ENCODE results near the gene HMGB4.

The HMGB4 gene

GRCh38 chr1:33824971-33825370, 38.9 kb upstream of the HMGB4 start:
- Histone ChIP-seq H3K4me1 (ENCODE audit: control insufficient read depth, insufficient read depth, low read length) (no peaks in the 10 kb centered on the region), H3K4me3 (ENCODE audit: low read length) (no peak overlapping the region), H3K9me3 (replicated peaks; ENCODE audit: low read length) (no peaks in the 10 kb centered on the region), H3K4me2 (ENCODE audit: low read length) (no peak overlapping the region), H3K27me3 (ENCODE audit: control insufficient read depth, insufficient read depth, low read length) (no peaks in the 10 kb centered on the region), H3K36me3 (ENCODE audit: insufficient read depth, low read length) (no peaks in the 10 kb centered on the region), H3K9ac (ENCODE audit: low read depth, low read length) (no peak overlapping the region)

GRCh38 chr1:33825506-33825905, 38.4 kb upstream of the HMGB4 start:
- Histone ChIP-seq H3K9me3 (replicated peaks; ENCODE audit: low read length) (no peaks in the 10 kb centered on the region), H3K4me2 (ENCODE audit: low read length) (no peak overlapping the region), H3K4me3 (ENCODE audit: low read length) (no peak overlapping the region), H3K4me1 (ENCODE audit: control insufficient read depth, insufficient read depth, low read length) (no peaks in the 10 kb centered on the region), H3K36me3 (ENCODE audit: insufficient read depth, low read length) (no peaks in the 10 kb centered on the region), H3K27me3 (ENCODE audit: control insufficient read depth, insufficient read depth, low read length) (no peaks in the 10 kb centered on the region), H3K9ac (ENCODE audit: low read depth, low read length) (no peak overlapping the region)

GRCh38 chr1:33826311-33826710, 37.6 kb upstream of the HMGB4 start:
- Histone ChIP-seq H3K9ac (ENCODE audit: low read depth, low read length) (no peak overlapping the region), H3K9me3 (replicated peaks; ENCODE audit: low read length) (no peaks in the 10 kb centered on the region), H3K4me2 (ENCODE audit: low read length) (no peak overlapping the region), H3K4me1 (ENCODE audit: control insufficient read depth, insufficient read depth, low read length) (no peaks in the 10 kb centered on the region), H3K4me3 (ENCODE audit: low read length) (no peak overlapping the region), H3K36me3 (ENCODE audit: insufficient read depth, low read length) (no peaks in the 10 kb centered on the region), H3K27me3 (ENCODE audit: control insufficient read depth, insufficient read depth, low read length) (no peaks in the 10 kb centered on the region)

- H3K4me1 ChIP-seq (ENCODE audit: control insufficient read depth, insufficient read depth, low read length) = no peaks in the 10 kb centered on the region
- no peaks in the 10 kb centered on the region for H3K27me3 ChIP-seq (ENCODE audit: control insufficient read depth, insufficient read depth, low read length)
- H3K36me3 ChIP-seq (ENCODE audit: insufficient read depth, low read length) = no peaks in the 10 kb centered on the region
- H3K9ac ChIP-seq (ENCODE audit: low read depth, low read length) = no peak overlapping the region
- H3K4me3 ChIP-seq (ENCODE audit: low read length) = no peak overlapping the region
- H3K4me2 ChIP-seq (ENCODE audit: low read length) = no peak overlapping the region
- H3K9me3 ChIP-seq (replicated peaks; ENCODE audit: low read length) = no peaks in the 10 kb centered on the region
These were observed 37.2 kb upstream of the HMGB4 start for GRCh38 chr1:33826711-33827110.

- no peaks in the 10 kb centered on the region for H3K9me3 ChIP-seq (replicated peaks; ENCODE audit: low read length)
- no peaks in the 10 kb centered on the region for H3K27me3 ChIP-seq (ENCODE audit: control insufficient read depth, insufficient read depth, low read length)
- no peak overlapping the region for H3K4me2 ChIP-seq (ENCODE audit: low read length)
- H3K36me3 ChIP-seq (ENCODE audit: insufficient read depth, low read length) = no peaks in the 10 kb centered on the region
- H3K9ac ChIP-seq (ENCODE audit: low read depth, low read length) = no peak overlapping the region
- H3K4me3 ChIP-seq (ENCODE audit: low read length) = no peak overlapping the region
- no peaks in the 10 kb centered on the region for H3K4me1 ChIP-seq (ENCODE audit: control insufficient read depth, insufficient read depth, low read length)
These were observed 35.8 kb upstream of the HMGB4 start for GRCh38 chr1:33828059-33828458.

- no peaks in the 10 kb centered on the region for H3K27me3 ChIP-seq (ENCODE audit: control insufficient read depth, insufficient read depth, low read length)
- H3K36me3 ChIP-seq (ENCODE audit: insufficient read depth, low read length) = no peaks in the 10 kb centered on the region
- H3K4me2 ChIP-seq (ENCODE audit: low read length) = no peak overlapping the region
- no peak overlapping the region for H3K4me3 ChIP-seq (ENCODE audit: low read length)
- H3K9me3 ChIP-seq (replicated peaks; ENCODE audit: low read length) = no peaks in the 10 kb centered on the region
- no peaks in the 10 kb centered on the region for H3K4me1 ChIP-seq (ENCODE audit: control insufficient read depth, insufficient read depth, low read length)
- H3K9ac ChIP-seq (ENCODE audit: low read depth, low read length) = no peak overlapping the region
These were observed 35.2 kb upstream of the HMGB4 start for GRCh38 chr1:33828654-33829053.

- no peaks in the 10 kb centered on the region for H3K27me3 ChIP-seq (ENCODE audit: control insufficient read depth, insufficient read depth, low read length)
- no peaks in the 10 kb centered on the region for H3K36me3 ChIP-seq (ENCODE audit: insufficient read depth, low read length)
- no peaks in the 10 kb centered on the region for H3K4me1 ChIP-seq (ENCODE audit: control insufficient read depth, insufficient read depth, low read length)
- no peak overlapping the region for H3K9ac ChIP-seq (ENCODE audit: low read depth, low read length)
- no peak overlapping the region for H3K4me2 ChIP-seq (ENCODE audit: low read length)
- H3K4me3 ChIP-seq (ENCODE audit: low read length) = no peak overlapping the region
- no peaks in the 10 kb centered on the region for H3K9me3 ChIP-seq (replicated peaks; ENCODE audit: low read length)
These were observed 27.0 kb upstream of the HMGB4 start for GRCh38 chr1:33836911-33837310.

GRCh38 chr1:33837635-33838034, 26.2 kb upstream of the HMGB4 start:
- no peaks in the 10 kb centered on the region for H3K9me3 ChIP-seq (replicated peaks; ENCODE audit: low read length)
- H3K4me2 ChIP-seq (ENCODE audit: low read length) = no peak overlapping the region
- H3K36me3 ChIP-seq (ENCODE audit: insufficient read depth, low read length) = no peaks in the 10 kb centered on the region
- H3K4me1 ChIP-seq (ENCODE audit: control insufficient read depth, insufficient read depth, low read length) = no peaks in the 10 kb centered on the region
- no peak overlapping the region for H3K9ac ChIP-seq (ENCODE audit: low read depth, low read length)
- no peaks in the 10 kb centered on the region for H3K27me3 ChIP-seq (ENCODE audit: control insufficient read depth, insufficient read depth, low read length)
- H3K4me3 ChIP-seq (ENCODE audit: low read length) = no peak overlapping the region

GRCh38 chr1:33841494-33841893, 22.4 kb upstream of the HMGB4 start:
- H3K9ac ChIP-seq (ENCODE audit: low read depth, low read length) = no peak overlapping the region
- no peaks in the 10 kb centered on the region for H3K27me3 ChIP-seq (ENCODE audit: control insufficient read depth, insufficient read depth, low read length)
- H3K9me3 ChIP-seq (replicated peaks; ENCODE audit: low read length) = no peaks in the 10 kb centered on the region
- no peak overlapping the region for H3K4me2 ChIP-seq (ENCODE audit: low read length)
- no peak overlapping the region for H3K4me3 ChIP-seq (ENCODE audit: low read length)
- H3K36me3 ChIP-seq (ENCODE audit: insufficient read depth, low read length) = no peaks in the 10 kb centered on the region
- H3K4me1 ChIP-seq (ENCODE audit: control insufficient read depth, insufficient read depth, low read length) = no peaks in the 10 kb centered on the region

GRCh38 chr1:33842348-33842747, 21.5 kb upstream of the HMGB4 start:
- Histone ChIP-seq H3K36me3 (ENCODE audit: insufficient read depth, low read length) (no peaks in the 10 kb centered on the region), H3K4me3 (ENCODE audit: low read length) (no peak overlapping the region), H3K27me3 (ENCODE audit: control insufficient read depth, insufficient read depth, low read length) (no peaks in the 10 kb centered on the region), H3K9me3 (replicated peaks; ENCODE audit: low read length) (no peaks in the 10 kb centered on the region), H3K4me2 (ENCODE audit: low read length) (no peak overlapping the region), H3K9ac (ENCODE audit: low read depth, low read length) (no peak overlapping the region), H3K4me1 (ENCODE audit: control insufficient read depth, insufficient read depth, low read length) (no peaks in the 10 kb centered on the region)

GRCh38 chr1:33844166-33844565, 19.7 kb upstream of the HMGB4 start:
- H3K9me3 ChIP-seq (replicated peaks; ENCODE audit: low read length) = no peaks in the 10 kb centered on the region
- H3K27me3 ChIP-seq (ENCODE audit: control insufficient read depth, insufficient read depth, low read length) = no peaks in the 10 kb centered on the region
- H3K4me1 ChIP-seq (ENCODE audit: control insufficient read depth, insufficient read depth, low read length) = no peaks in the 10 kb centered on the region
- H3K36me3 ChIP-seq (ENCODE audit: insufficient read depth, low read length) = no peaks in the 10 kb centered on the region
- no peak overlapping the region for H3K4me2 ChIP-seq (ENCODE audit: low read length)
- H3K4me3 ChIP-seq (ENCODE audit: low read length) = no peak overlapping the region
- H3K9ac ChIP-seq (ENCODE audit: low read depth, low read length) = no peak overlapping the region

GRCh38 chr1:33846861-33847260, 17.0 kb upstream of the HMGB4 start:
- no peaks in the 10 kb centered on the region for H3K9me3 ChIP-seq (replicated peaks; ENCODE audit: low read length)
- H3K9ac ChIP-seq (ENCODE audit: low read depth, low read length) = no peak overlapping the region
- no peaks in the 10 kb centered on the region for H3K27me3 ChIP-seq (ENCODE audit: control insufficient read depth, insufficient read depth, low read length)
- H3K4me2 ChIP-seq (ENCODE audit: low read length) = no peak overlapping the region
- no peaks in the 10 kb centered on the region for H3K36me3 ChIP-seq (ENCODE audit: insufficient read depth, low read length)
- no peak overlapping the region for H3K4me3 ChIP-seq (ENCODE audit: low read length)
- no peaks in the 10 kb centered on the region for H3K4me1 ChIP-seq (ENCODE audit: control insufficient read depth, insufficient read depth, low read length)

Measured in skeletal muscle satellite cell (primary cell).